ENCODE data around the gene CNTN6.
"Not testable (repeated sequence)": the region's sequence is repeated elsewhere in the genome, so short reads cannot be mapped to it uniquely, and the experiment has no call there.

The CNTN6 gene

GRCh38 chr3:1288805-1289494, 196.1 kb downstream of the CNTN6 start:
- no peak for DNase-seq (ENCODE audit: low spot score)

GRCh38 chr3:1292571-1293071, 199.8 kb downstream of the CNTN6 start:
- DNase-seq (ENCODE audit: low spot score): no peak

DNA sequence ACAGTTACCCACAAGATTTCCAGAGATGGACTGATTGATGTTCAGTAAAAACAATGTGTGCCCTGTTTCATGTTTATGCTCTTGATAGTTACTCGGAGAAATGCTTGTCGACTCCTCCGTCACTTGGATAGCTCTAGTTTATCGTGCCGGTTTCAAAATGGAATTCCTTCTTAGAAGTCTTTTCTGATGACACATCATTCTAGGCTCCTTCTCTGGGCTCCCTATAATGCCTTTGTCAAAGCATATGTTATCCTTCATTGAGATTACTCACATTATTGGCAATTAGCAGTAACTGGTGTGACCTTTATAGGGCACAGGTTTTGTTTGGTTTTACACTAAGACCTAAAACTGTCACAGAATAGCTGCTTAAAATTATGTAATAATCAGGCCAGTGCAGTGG, 201.8 kb downstream of the CNTN6 start:
- DNase-seq (ENCODE audit: low spot score): no peak

DNA sequence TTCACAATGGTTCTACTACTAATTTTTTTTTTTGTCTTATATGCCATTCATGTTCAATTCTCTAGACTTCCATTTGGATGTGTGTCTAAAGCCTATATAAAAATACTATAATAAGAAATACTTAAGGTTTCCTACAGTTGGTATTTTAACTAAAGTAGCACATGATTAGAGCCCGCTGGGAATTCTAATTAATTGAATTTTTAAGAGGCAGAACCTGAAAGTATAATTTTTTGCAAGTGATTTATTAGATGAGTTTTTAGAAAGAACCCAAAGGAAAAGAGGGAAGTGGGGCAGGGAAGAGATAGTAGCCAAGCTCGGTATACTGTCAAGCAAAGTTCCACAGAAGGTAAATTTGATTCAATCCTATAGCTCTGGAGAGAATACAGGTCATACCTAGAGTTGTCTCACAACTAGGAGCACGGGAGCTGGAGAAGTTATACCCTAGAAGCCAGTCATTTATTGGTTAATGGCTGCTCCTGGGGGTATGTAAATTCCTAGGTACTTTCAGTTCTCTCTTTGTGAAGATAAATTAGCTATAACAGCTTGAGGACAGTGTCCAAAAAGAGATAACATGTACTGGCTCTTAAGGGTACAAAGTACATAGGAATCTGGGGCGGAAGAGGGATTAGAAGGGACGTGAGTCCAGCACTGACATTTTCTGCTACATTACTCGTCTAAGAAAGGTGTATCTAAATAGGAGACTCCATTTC, 225.6 kb downstream of the CNTN6 start:
- no peak for DNase-seq (ENCODE audit: low spot score)

GRCh38 chr3:1326546-1326945, 233.7 kb downstream of the CNTN6 start:
- peak; percentile 47 for DNase-seq (ENCODE audit: low spot score)

- DNase-seq (ENCODE audit: low spot score): no peak
These were observed 237.3 kb downstream of the CNTN6 start for GRCh38 chr3:1330107-1330506.

DNA sequence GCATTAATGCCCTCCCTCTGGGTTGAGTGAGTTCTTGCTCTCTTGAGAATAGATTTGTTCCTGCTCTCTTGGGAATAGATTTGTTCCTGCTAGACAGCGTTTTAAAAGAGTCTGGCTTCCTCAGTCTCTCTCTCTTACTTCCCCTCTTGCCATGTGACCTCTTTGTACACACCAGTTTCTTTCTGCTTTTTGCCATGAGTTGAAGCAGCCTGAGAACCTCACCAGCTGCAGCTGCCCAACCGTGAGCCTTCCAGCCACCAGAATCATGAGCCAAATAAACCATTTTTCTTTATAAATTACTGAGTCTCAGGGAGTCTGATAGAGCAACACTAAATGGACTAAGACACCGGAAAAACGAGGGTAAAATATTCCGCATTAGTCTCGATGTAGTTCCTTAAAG, 253.6 kb downstream of the CNTN6 start:
- DNase-seq (ENCODE audit: low spot score): peak; percentile 24

DNA sequence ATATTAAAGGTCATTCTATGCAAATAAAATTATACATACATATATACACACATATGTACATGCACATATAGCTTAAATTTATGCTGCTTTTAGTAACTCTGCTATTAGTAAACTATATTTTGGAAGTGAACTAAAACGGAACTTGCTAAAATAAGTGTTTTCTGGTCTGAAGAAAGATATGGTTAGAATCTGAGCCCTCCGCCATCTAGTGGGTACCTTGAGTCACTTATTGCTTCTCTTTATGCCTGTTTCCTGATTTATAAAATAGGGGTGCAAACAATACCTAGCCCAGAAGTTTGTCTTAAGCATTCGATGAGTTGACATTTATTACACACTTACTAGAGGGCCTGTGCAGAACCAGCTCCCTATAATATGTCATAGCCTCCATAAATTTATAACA, 255.7 kb downstream of the CNTN6 start:
- no peak for DNase-seq (ENCODE audit: low spot score)

GRCh38 chr3:1350885-1351284, 258.1 kb downstream of the CNTN6 start:
- no peak for DNase-seq (ENCODE audit: low spot score)

DNA sequence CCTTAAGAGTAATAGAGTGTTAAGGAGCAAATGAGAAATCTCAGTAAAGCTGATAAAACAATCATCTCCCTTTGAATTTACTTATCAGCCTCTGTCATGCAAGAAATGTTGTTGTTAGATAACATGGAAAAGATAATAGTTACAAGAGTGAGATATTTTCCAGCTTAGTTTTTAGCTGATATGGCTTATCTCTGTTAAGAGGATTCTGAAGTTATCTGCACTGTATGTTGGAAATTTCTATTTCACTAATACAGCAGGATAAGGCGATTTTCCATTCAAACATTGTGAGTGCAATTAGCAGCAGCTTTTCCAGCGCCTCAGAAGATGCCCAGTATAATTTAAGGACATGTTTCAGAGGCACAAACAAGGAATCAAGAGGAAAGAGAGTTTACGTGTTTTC, 262.9 kb downstream of the CNTN6 start:
- DNase-seq (ENCODE audit: low spot score): no peak

DNA sequence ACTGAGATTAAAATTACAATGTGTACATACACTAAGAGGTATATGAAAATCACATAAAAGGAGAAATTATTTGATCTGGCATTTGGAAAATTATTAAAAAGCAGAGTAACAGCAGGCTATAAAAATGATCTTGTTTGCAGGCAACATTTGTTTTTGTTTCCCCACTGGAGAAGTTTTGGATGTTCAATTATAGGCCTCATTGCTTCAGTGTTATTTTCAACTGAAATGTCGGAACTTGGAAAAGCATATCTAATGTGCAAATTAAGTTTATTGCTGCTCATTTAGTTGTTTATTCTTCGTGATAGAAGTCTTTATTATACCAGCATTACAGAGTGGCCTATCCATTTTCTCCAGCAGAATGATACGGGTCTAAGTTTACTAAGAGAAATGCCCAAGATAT, 263.3 kb downstream of the CNTN6 start:
- DNase-seq (ENCODE audit: low spot score): no peak

DNA sequence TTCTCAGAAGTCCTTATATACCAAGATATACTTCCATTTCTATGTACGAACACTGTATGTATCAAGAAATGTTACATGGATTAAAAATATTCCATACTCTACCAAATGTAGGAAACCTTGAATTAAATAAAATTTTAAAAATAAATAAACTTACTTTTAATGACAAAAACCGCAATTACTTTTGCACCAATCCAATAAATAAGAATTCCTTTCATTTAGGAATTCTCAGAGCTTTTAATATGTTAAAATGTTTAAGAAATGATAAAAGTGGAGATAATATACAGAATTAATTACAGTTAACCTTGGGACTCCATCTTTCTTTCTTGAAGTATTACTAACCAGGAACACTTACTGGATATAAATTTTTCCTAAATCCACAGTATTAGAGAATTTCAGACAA, 272.7 kb downstream of the CNTN6 start:
- DNase-seq (ENCODE audit: low spot score): no peak

DNA sequence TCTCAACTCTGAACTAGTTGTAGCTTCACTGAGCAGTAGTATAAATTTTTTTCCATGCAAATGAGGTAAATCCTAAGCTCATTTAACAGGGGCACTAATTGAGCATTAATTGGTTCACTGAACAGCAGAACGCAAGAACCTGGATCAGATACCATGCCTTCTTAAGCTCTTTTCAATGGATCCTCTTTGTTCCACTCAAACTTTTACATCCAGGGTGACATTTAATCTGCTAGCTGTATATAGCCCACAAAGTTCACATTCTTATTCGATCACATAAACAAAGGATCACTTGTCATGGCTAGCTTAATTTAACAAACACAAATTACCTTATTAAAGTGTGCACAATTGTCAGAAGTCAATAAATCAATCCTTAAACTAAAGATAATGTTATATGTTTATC, 281.6 kb downstream of the CNTN6 start:
- DNase-seq (ENCODE audit: low spot score): no peak

DNA sequence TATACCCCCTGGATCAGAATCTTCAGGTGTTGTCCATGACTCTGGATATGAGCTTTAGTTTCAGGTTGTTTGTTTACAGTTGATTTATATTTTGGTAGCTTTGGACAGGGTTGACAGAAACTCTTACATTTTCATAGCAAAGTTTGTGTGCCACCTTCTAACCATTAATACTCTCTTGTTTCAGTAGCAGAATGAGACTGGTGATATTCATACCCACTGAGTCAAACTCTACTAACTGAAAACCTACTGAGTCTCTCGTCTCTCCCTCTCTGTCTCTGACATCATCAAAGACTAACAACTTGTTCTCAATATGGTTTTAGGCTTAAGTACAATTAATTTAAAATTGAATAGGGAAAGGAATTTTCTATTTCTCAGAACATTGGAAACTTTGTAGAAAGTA, 282.3 kb downstream of the CNTN6 start:
- DNase-seq (ENCODE audit: low spot score): no peak

GRCh38 chr3:1380926-1381646, 288.3 kb downstream of the CNTN6 start:
- peak; percentile 68 for DNase-seq (ENCODE audit: low spot score)

DNA sequence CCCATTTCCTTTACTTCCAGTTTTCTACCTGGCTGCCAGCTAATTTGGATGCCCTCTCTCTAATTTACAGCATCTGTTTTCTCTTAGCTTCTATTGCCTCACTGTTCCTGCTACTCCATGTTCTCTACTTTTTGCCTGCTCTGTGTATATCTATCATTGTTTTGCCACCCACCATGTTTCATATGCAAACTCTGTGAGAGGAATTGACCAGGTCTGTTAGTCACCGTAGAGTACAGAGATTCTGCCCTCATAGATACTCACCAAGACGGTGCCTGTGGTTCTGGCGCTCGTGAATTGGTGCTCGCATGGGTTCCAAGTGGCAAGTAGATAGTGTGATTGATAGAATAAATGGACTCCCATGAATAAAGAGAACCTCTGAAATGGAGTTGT, 288.8 kb downstream of the CNTN6 start:
- DNase-seq (ENCODE audit: low spot score): no peak

GRCh38 chr3:1387396-1387905, 294.6 kb downstream of the CNTN6 start:
- DNase-seq (ENCODE audit: low spot score): not testable (repeated sequence)

DNA sequence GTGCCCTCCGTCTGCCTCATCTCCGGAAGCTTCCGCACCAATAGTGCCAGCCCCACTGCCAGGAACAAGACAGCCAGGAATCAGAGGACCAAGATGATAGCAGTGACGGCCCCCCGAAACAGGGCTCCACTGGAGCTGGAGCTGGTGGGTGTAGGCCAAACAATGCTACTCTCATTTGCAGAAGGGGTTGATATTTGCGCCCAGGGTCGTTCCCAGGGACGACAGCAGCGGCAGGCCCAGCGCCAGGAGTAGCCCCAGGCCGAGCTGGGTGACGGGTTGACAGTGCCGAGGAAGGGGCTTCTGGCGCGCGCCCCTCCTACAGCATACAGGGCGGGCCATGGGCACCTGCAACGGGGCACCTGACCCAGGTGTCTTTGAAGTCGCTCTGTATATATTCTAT, 301.4 kb downstream of the CNTN6 start:
- DNase-seq (ENCODE audit: low spot score): no peak

DNA sequence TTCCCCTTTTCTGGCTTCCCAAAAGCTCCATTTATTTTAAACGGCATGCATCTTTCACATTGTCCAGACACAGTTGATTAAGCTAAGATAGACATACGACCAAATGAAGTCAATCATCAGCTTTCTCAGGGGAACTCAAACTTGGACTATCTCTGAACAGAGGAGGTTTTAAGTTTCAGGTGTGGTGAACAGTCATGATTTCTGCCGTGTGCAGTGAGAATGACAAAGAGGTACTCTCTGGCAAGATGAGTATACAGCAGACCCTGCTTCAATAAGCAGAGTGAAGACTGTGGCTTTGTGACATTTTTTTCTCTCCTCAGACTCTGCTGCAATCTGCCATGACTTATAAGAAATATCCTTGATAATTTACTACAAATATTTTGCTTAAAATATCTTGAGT, 307.7 kb downstream of the CNTN6 start:
- no peak for DNase-seq (ENCODE audit: low spot score)

- peak; percentile 23 for DNase-seq (ENCODE audit: low spot score)
These were observed 311.6 kb downstream of the CNTN6 start for GRCh38 chr3:1404270-1404962.

- DNase-seq (ENCODE audit: low spot score): no peak
These were observed 313.4 kb downstream of the CNTN6 start for GRCh38 chr3:1406250-1406649.

- DNase-seq (ENCODE audit: low spot score): no peak
These were observed 328.8 kb downstream of the CNTN6 start for GRCh38 chr3:1421577-1421976.
